ENCODE measurements around the gene VWA5B2.

Gene VWA5B2

GRCh38 chr3:184189421-184189820 is 40.0 kb upstream of the VWA5B2 start:
- Histone ChIP-seq H3K9me3 (ENCODE audit: control insufficient read depth, insufficient read depth, low read depth, low read length) (no peaks in the 10 kb centered on the region), H3K4me1 (ENCODE audit: control insufficient read depth, insufficient read depth, low read length) (0 out of 2 replicates have a peak, but pooled peaks cover 5% of the 10 kb centered on the region), H3K27ac (ENCODE audit: extremely low read depth, low read depth, low read length) (no peak overlapping the region), H3K36me3 (ENCODE audit: control insufficient read depth in 2 of 2, insufficient read depth in 1 of 2, low read length in 2 of 2) (peaks cover 0 to 76% of the 10 kb centered on the region in 2 experiments; a peak in 2 of 3 replicates), H3K4me3 (ENCODE audit: low read depth, low read length) (no peak overlapping the region)
- ChIA-PET POLR2A (no interaction called here), CTCF (interaction anchor here (0.9 kb wide), 1 partner anchor 345 kb away, joined by 3 read pairs; no protein-coding TSS in a partner anchor)
- TF ChIP-seq SCRT2 (tag by site-specific recombination; IDR thresholded peaks at IDR 0.05) (no peak), ZNF175 (tag by site-specific recombination; IDR thresholded peaks at IDR 0.05) (no peak), ZNF416 (tag by site-specific recombination; IDR thresholded peaks at IDR 0.05) (no peak), ZFP41 (tag by site-specific recombination; IDR thresholded peaks at IDR 0.05; ENCODE audit: borderline replicate concordance) (no peak), ZNF558 (tag by site-specific recombination; IDR thresholded peaks at IDR 0.05) (no peak), ZSCAN30 (tag by site-specific recombination; IDR thresholded peaks at IDR 0.05) (no peak)

GRCh38 chr3:184192889-184193288 is 36.5 kb upstream of the VWA5B2 start:
- TF ChIP-seq ZNF510 (tag by site-specific recombination; IDR thresholded peaks at IDR 0.05; ENCODE audit: insufficient replicate concordance) (no peak), ZNF677 (tag by site-specific recombination; IDR thresholded peaks at IDR 0.05) (no peak), PRDM4 (tag by site-specific recombination; IDR thresholded peaks at IDR 0.05) (no peak), ZSCAN18 (tag by site-specific recombination; IDR thresholded peaks at IDR 0.05) (no peak), ZNF654 (tag by site-specific recombination; IDR thresholded peaks at IDR 0.05; ENCODE audit: low read depth) (no peak), HOXD13 (CRISPR knock-in tag; IDR thresholded peaks at IDR 0.05; ENCODE audit: borderline replicate concordance) (no peak), ZNF221 (tag by site-specific recombination; IDR thresholded peaks at IDR 0.05; ENCODE audit: borderline replicate concordance) (no peak), ZNF792 (tag by site-specific recombination; IDR thresholded peaks at IDR 0.05) (no peak)
- CTCF ChIA-PET = no interaction called here
- Histone ChIP-seq H3K36me3 (ENCODE audit: control insufficient read depth in 2 of 2, insufficient read depth in 1 of 2, low read length in 2 of 2) (peaks cover 0 to 88% of the 10 kb centered on the region in 2 experiments; a peak in 2 of 3 replicates), H3K9me3 (ENCODE audit: control insufficient read depth, insufficient read depth, low read depth, low read length) (no peaks in the 10 kb centered on the region), H3K27ac (ENCODE audit: extremely low read depth, low read depth, low read length) (no peak overlapping the region), H3K4me1 (ENCODE audit: control insufficient read depth, insufficient read depth, low read length) (no peaks in the 10 kb centered on the region), H3K4me3 (ENCODE audit: low read depth, low read length) (no peak overlapping the region)
- POLR2A ChIA-PET = no interaction called here

GRCh38 chr3:184193991-184194539 is 35.3 kb upstream of the VWA5B2 start:
- Histone ChIP-seq H3K27ac (ENCODE audit: extremely low read depth, low read depth, low read length) (no peak overlapping the region), H3K4me3 (ENCODE audit: low read depth, low read length) (no peak overlapping the region), H3K9me3 (ENCODE audit: control insufficient read depth, insufficient read depth, low read depth, low read length) (no peaks in the 10 kb centered on the region), H3K36me3 (ENCODE audit: control insufficient read depth in 2 of 2, insufficient read depth in 1 of 2, low read length in 2 of 2) (peaks cover 0 to 76% of the 10 kb centered on the region in 2 experiments; a peak in 2 of 3 replicates), H3K4me1 (ENCODE audit: control insufficient read depth, insufficient read depth, low read length) (no peaks in the 10 kb centered on the region)
- ChIA-PET CTCF (interaction anchor here (0.7 kb wide), 1 partner anchor 33 kb away, joined by 3 read pairs; no protein-coding TSS in a partner anchor), POLR2A (no interaction called here)
- TF ChIP-seq ZNF148 (tag by site-specific recombination; IDR thresholded peaks at IDR 0.05; ENCODE audit: borderline replicate concordance) (no peak), ZNF658 (tag by site-specific recombination; IDR thresholded peaks at IDR 0.05) (no peak), ZNF274 (IDR thresholded peaks at IDR 0.05; ENCODE audit: low read length) (no peak), ZNF274 (tag by site-specific recombination; IDR thresholded peaks at IDR 0.05; ENCODE audit: borderline replicate concordance) (no peak), ZNF433 (tag by site-specific recombination; IDR thresholded peaks at IDR 0.05; ENCODE audit: low read depth) (no peak), ZNF837 (tag by site-specific recombination; IDR thresholded peaks at IDR 0.05) (no peak), AEBP2 (tag by site-specific recombination; IDR thresholded peaks at IDR 0.05; ENCODE audit: borderline replicate concordance) (no peak), ZBTB6 (tag by site-specific recombination; IDR thresholded peaks at IDR 0.05) (no peak)

Measured in HEK293 (cell line).